Sigmoid colon (tissue), 4 donors: Measurements from ENCODE around the gene BIRC5.

Experiments
- EP300 ChIP-seq, 4 donors: sonication (generic); formaldehyde crosslinking; IDR thresholded peaks; one replicate each; pipeline ENCODE4 v1.6.1; 2017; ENCODE audit warnings: antibody characterized with exemption in 4 of 4
- POLR2A ChIP-seq, 2 donors: fragments of 450-650 bp; IDR thresholded peaks; one replicate each; pipeline ENCODE4 v1.6.1; 2016; ENCODE audit warnings: antibody characterized with exemption in 2 of 2, mild to moderate bottlenecking in 2 of 2, moderate library complexity in 2 of 2
- POLR2AphosphoS5 ChIP-seq, 4 donors: sonication (generic); formaldehyde crosslinking; IDR thresholded peaks; one replicate each; pipeline ENCODE4 v1.6.1; 2017; ENCODE audit warnings: antibody characterized with exemption in 4 of 4
- TF ChIP-seq, protein P1 (sequence below), 4 experiments: fragments of 450-650 bp in 3 of 4; fragments of 200-600 bp in 1 of 4; IDR thresholded peaks; one replicate each; pipeline ENCODE4 v1.5.1; 2016 to 2019; ENCODE audit warnings: antibody characterized with exemption in 4 of 4, mild to moderate bottlenecking in 3 of 4, moderate library complexity in 2 of 4

- TF ChIP-seq, protein P1, sequence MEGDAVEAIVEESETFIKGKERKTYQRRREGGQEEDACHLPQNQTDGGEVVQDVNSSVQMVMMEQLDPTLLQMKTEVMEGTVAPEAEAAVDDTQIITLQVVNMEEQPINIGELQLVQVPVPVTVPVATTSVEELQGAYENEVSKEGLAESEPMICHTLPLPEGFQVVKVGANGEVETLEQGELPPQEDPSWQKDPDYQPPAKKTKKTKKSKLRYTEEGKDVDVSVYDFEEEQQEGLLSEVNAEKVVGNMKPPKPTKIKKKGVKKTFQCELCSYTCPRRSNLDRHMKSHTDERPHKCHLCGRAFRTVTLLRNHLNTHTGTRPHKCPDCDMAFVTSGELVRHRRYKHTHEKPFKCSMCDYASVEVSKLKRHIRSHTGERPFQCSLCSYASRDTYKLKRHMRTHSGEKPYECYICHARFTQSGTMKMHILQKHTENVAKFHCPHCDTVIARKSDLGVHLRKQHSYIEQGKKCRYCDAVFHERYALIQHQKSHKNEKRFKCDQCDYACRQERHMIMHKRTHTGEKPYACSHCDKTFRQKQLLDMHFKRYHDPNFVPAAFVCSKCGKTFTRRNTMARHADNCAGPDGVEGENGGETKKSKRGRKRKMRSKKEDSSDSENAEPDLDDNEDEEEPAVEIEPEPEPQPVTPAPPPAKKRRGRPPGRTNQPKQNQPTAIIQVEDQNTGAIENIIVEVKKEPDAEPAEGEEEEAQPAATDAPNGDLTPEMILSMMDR (IDR thresholded peaks at IDR 0.05), result no peak
- TF ChIP-seq POLR2A (IDR thresholded peaks at IDR 0.05) (no peak), POLR2AphosphoS5 (IDR thresholded peaks at IDR 0.05) (no peak), EP300 (IDR thresholded peaks at IDR 0.05) (no peak)
These were observed 34.2 kb downstream of the BIRC5 start for GRCh38 chr17:78248051-78248914.
